Left kidney (tissue), 2 donors: ENCODE results near the gene HOXB1. TPM values are rescaled to one million over a fixed set of nuclear protein-coding genes. Genes with fewer than 3 reads are reported as not detected.

Experiments used
- DNase-seq: peaks from one replicate; pipeline ENCODE4 v3.0.0-alpha.2; 2013
- polyA plus RNA-seq: library from polyadenylated mRNA; unstranded; fragments of 120-200 nt; gene quantifications from one replicate; pipeline ENCODE4 v1.2.1, GENCODE V29; 2013; ENCODE audit not compliant: insufficient read length

Gene HOXB1
- polyA plus RNA-seq, 1 donor: 0.38 TPM

GRCh38 chr17:48554412-48555257 lies 23.8 kb upstream of the HOXB1 start:
- DNase-seq: no peak

- no peak for DNase-seq
Measured at GRCh38 chr17:48553826-48554225, 23.0 kb upstream of the HOXB1 start.

- no peak for DNase-seq
Measured at GRCh38 chr17:48553190-48553547, 22.4 kb upstream of the HOXB1 start.

GRCh38 chr17:48552466-48553189 lies 21.8 kb upstream of the HOXB1 start:
- DNase-seq: no peak

- DNase-seq: no peak
Measured at GRCh38 chr17:48551596-48552465, 21.0 kb upstream of the HOXB1 start.

GRCh38 chr17:48551214-48551555 lies 20.4 kb upstream of the HOXB1 start:
- no peak for DNase-seq

GRCh38 chr17:48550502-48551213 lies 19.8 kb upstream of the HOXB1 start:
- DNase-seq: peak; percentile 13

GRCh38 chr17:48549914-48550501 lies 19.2 kb upstream of the HOXB1 start:
- no peak for DNase-seq

- no peak for DNase-seq
Measured at GRCh38 chr17:48549281-48549630, 18.4 kb upstream of the HOXB1 start.

- no peak for DNase-seq
Measured at GRCh38 chr17:48548523-48549280, 17.9 kb upstream of the HOXB1 start.

- DNase-seq: no peak
Measured at GRCh38 chr17:48547808-48548522, 17.2 kb upstream of the HOXB1 start.

GRCh38 chr17:48546924-48547807 lies 16.4 kb upstream of the HOXB1 start:
- DNase-seq: no peak

GRCh38 chr17:48546137-48546923 lies 15.5 kb upstream of the HOXB1 start:
- no peak for DNase-seq

GRCh38 chr17:48545539-48545938 lies 14.7 kb upstream of the HOXB1 start:
- DNase-seq: no peak

- no peak for DNase-seq
Measured at GRCh38 chr17:48545022-48545375, 14.2 kb upstream of the HOXB1 start, which contains the start of gene HOXB2. Gene HOXB2, minus strand, starts transcription at chr17:48545109. Its CDS starts 198 bp downstream, at chr17:48544911.

- DNase-seq: no peak
Measured at GRCh38 chr17:48544349-48545021, 13.7 kb upstream of the HOXB1 start.

- no peak for DNase-seq
Measured at GRCh38 chr17:48543854-48544348, 13.1 kb upstream of the HOXB1 start.
